Endothelial cell (in vitro differentiated cells): ENCODE measurements around the gene LCN2. TPM values are rescaled to one million over a fixed set of nuclear protein-coding genes. Genes with fewer than 3 reads are reported as not detected.
A peak's percentile ranks its signal among the peaks of the same experiment; 100 is the strongest.

Experiments used
- DNase-seq: peaks from one replicate; pipeline ENCODE4 v3.0.0; 2021; ENCODE audit warnings: low spot score
- H3K27ac Mint-ChIP-seq: one replicate; pipeline ENCODE4 v1.8.0; 2021; ENCODE audit warnings: mixed read lengths, inconsistent platforms; ENCODE audit not compliant: unreplicated experiment
- H3K27me3 Mint-ChIP-seq: one replicate; pipeline ENCODE4 v1.8.0; 2021; ENCODE audit warnings: mild to moderate bottlenecking, moderate library complexity, mixed read lengths, inconsistent platforms; ENCODE audit not compliant: unreplicated experiment
- H3K36me3 Mint-ChIP-seq: one replicate; pipeline ENCODE4 v1.8.0; 2021; ENCODE audit warnings: mild to moderate bottlenecking, low read depth, mixed read lengths, inconsistent platforms; ENCODE audit not compliant: unreplicated experiment
- H3K4me1 Mint-ChIP-seq: one replicate; pipeline ENCODE4 v1.8.0; 2021; ENCODE audit warnings: mild to moderate bottlenecking, mixed read lengths, inconsistent platforms; ENCODE audit not compliant: unreplicated experiment
- H3K4me3 Mint-ChIP-seq: one replicate; pipeline ENCODE4 v1.8.0; 2021; ENCODE audit warnings: mild to moderate bottlenecking, mixed read lengths, inconsistent platforms; ENCODE audit not compliant: unreplicated experiment
- H3K9me3 Mint-ChIP-seq: one replicate; pipeline ENCODE4 v1.8.0; 2021; ENCODE audit warnings: mixed read lengths, inconsistent platforms; ENCODE audit not compliant: unreplicated experiment
- total RNA-seq: library from RNA; stranded (reverse); fragmentation: NEBNext Ultra II Directional; extraction: Animal tissue kit (Norgen Biotek cat#: 25700); gene quantifications from one replicate; pipeline ENCODE4 v1.2.1, GENCODE V29; 2021; ENCODE audit not compliant: unreplicated experiment
- TF ChIP-seq, protein P1 (sequence below): fragments of 200-600 bp; sonication (generic); IDR thresholded peaks from one replicate; pipeline ENCODE4 v1.5.0; 2021; ENCODE audit warnings: antibody characterized with exemption; ENCODE audit not compliant: unreplicated experiment

The LCN2 gene
- total RNA-seq, 1 donor from 2014 or later, result not detected

DNA sequence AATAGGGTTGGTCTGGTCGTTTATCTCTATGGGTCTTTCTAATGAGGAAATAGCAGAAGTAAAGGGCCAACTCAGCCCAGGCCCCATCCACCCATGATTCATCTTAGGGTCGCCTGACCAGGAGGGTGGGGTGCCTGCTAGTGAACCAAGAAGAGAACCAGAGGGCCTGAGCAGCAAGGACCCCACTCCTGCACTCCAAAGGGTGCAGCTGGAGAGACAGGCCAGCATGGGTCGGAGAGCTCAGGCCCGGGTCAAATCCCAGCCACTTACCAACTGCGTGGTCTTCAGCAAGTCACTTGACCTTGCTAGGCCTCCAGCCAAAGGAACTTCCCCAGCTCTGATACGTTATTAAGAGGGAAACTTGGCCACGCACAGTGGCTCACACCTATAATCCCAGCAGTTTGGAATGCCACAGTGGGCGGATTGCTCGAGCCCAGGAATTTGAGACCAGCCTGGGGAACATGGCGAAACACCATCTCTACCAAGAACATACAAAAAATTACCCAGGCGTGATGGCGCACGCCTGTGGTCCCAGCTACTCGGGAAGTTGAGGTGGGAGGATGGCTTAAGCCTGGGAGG lies 15.1 kb downstream of the LCN2 start:
- TF ChIP-seq, protein P1, sequence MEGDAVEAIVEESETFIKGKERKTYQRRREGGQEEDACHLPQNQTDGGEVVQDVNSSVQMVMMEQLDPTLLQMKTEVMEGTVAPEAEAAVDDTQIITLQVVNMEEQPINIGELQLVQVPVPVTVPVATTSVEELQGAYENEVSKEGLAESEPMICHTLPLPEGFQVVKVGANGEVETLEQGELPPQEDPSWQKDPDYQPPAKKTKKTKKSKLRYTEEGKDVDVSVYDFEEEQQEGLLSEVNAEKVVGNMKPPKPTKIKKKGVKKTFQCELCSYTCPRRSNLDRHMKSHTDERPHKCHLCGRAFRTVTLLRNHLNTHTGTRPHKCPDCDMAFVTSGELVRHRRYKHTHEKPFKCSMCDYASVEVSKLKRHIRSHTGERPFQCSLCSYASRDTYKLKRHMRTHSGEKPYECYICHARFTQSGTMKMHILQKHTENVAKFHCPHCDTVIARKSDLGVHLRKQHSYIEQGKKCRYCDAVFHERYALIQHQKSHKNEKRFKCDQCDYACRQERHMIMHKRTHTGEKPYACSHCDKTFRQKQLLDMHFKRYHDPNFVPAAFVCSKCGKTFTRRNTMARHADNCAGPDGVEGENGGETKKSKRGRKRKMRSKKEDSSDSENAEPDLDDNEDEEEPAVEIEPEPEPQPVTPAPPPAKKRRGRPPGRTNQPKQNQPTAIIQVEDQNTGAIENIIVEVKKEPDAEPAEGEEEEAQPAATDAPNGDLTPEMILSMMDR, result no peak
- H3K27me3 Mint-ChIP-seq, result peaks cover 4% of the 10 kb centered on the region
- peaks cover 4% of the 10 kb centered on the region for H3K4me1 Mint-ChIP-seq
- H3K9me3 Mint-ChIP-seq, result no peaks in the 10 kb centered on the region
- peaks cover 30% of the 10 kb centered on the region for H3K36me3 Mint-ChIP-seq
- H3K27ac Mint-ChIP-seq, result no peak overlapping the region
- H3K4me3 Mint-ChIP-seq, result no peak overlapping the region
- no peak for DNase-seq

DNA sequence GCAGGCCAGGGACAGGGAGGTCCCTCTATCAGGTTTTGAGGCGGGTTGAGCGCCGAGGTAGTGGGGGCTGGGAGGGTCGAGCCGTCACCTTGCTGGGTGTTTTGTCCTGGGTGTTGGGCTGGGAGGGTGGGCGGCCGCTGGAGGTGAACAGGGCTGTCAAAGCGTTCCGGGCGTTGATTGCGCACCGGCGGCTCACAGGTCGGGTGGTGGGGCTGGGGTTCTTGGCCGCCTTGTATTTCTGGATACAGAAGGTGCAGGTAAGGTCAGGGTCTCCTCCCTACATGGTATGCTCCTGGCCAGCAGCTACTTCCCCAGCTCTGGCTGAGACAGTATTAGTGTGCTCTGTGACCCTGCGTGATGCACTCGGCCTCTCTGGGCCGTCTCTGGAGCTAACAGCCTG lies 16.9 kb downstream of the LCN2 start:
- no peak overlapping the region for H3K27ac Mint-ChIP-seq
- DNase-seq, result no peak
- H3K4me1 Mint-ChIP-seq, result peaks cover 4% of the 10 kb centered on the region
- H3K36me3 Mint-ChIP-seq, result peaks cover 40% of the 10 kb centered on the region
- TF ChIP-seq, protein P1, result no peak
- H3K4me3 Mint-ChIP-seq, result no peak overlapping the region
- H3K9me3 Mint-ChIP-seq, result no peaks in the 10 kb centered on the region
- H3K27me3 Mint-ChIP-seq, result peaks cover 3% of the 10 kb centered on the region

DNA sequence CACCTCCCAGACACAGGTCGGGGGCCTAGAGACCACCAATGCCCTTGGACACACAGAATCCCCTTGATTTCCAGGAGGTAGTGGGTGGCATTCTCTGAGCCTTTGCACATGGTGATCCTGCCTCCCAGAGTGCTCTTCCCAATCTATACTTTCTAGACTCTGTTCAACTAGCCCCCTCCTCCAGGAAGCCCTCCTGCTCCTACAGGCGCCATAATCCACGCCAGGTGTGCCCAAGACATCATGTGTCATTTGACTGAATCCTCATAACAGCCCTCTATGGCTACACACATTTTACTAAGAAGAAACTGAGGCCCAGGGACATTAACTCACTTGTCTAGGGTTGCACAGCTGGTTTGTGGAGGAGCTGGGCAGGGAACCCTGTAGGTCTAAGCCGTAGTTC lies 18.0 kb downstream of the LCN2 start:
- no peak for DNase-seq
- H3K4me3 Mint-ChIP-seq, result no peak overlapping the region
- peaks cover 3% of the 10 kb centered on the region for H3K27me3 Mint-ChIP-seq
- peaks cover 38% of the 10 kb centered on the region for H3K36me3 Mint-ChIP-seq
- TF ChIP-seq, protein P1, result no peak
- H3K27ac Mint-ChIP-seq, result no peak overlapping the region
- H3K9me3 Mint-ChIP-seq, result no peaks in the 10 kb centered on the region
- peaks cover 3% of the 10 kb centered on the region for H3K4me1 Mint-ChIP-seq

DNA sequence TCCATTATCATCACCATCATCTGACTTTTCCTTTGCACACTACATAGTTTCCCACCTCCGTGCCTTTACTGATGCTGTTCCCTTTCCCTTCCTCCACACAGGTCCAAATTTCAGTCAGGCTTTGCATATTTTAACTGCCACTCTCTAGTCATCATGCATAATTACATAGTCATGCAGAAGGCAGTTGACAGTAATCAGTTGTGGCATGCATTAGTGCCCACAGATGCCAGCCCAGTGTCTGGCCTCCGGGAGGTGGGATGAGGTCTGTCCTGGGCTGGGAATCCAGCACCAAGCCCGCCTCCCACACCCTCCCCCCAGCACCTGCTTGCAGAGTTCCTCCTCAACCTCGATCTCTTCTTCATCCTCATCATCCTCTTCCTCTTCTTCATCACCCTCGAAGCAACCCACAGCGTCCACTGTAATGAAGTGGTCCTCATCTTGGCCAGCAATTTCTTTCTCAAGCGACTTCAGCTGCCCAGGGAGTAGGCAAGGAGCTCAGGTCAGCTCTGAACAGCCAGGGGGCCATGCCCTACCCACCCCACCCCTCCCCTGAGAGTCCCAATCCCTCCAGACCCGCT lies 19.6 kb downstream of the LCN2 start:
- H3K27ac Mint-ChIP-seq, result no peak overlapping the region
- TF ChIP-seq, protein P1, result no peak
- peaks cover 33% of the 10 kb centered on the region for H3K36me3 Mint-ChIP-seq
- H3K9me3 Mint-ChIP-seq, result no peaks in the 10 kb centered on the region
- H3K27me3 Mint-ChIP-seq, result no peaks in the 10 kb centered on the region
- no peak for DNase-seq
- no peaks in the 10 kb centered on the region for H3K4me1 Mint-ChIP-seq
- peak overlapping the region; percentile 56 for H3K4me3 Mint-ChIP-seq

DNA sequence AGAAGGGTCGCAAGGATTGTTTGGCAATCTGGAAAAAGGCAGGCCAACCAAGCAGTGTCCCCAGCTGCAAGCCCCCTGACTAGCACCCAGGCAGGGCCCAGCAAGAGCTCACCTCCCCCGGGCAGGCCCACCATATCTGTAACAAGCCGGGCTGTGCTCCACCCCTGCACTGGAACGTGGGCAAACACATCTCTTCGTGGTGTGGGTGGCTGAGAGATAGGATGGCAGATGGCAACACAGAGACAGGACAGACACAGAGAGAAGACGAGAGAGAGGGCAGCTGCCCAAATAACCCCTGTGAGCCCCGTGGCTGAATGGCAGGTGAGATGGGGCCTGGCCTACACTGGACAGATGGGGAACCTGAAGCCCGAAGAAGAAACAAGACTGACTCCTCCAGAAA lies 20.2 kb downstream of the LCN2 start:
- Mint-ChIP-seq H3K9me3 (no peaks in the 10 kb centered on the region), H3K4me3 (no peak overlapping the region), H3K4me1 (no peaks in the 10 kb centered on the region), H3K27ac (no peak overlapping the region), H3K27me3 (no peaks in the 10 kb centered on the region), H3K36me3 (peaks cover 33% of the 10 kb centered on the region)
- TF ChIP-seq, protein P1, result no peak
- DNase-seq, result no peak
